GM12878 (cell line): Measurements from ENCODE around the gene NUMA1. TPM values are rescaled to one million over a fixed set of nuclear protein-coding genes. Genes with fewer than 3 reads are reported as not detected.
A peak's percentile ranks its signal among the peaks of the same experiment; 100 is the strongest.

Experiments used
- ATAC-seq: fragments of 200-7000 bp; cut with Tn5 transposase; 3 replicates; pipeline ENCODE4 v1.9.1; 2020; ENCODE audit warnings: mild to moderate bottlenecking, moderate library complexity
- BruUV-seq: library from RNA; stranded (reverse); fragments of 400-500 nt; replicated peaks from 2 replicates; lab custom pipeline; 2021; lab: Mats Ljungman, UMichigan
- CTCF ChIA-PET: fragments of 300-600 bp; sonication (Branson Sonifier 250); formaldehyde crosslinking; extraction: SDS; loops from one replicate; lab custom pipeline; 2021; ENCODE audit warnings: inconsistent platforms; lab: Yijun Ruan, JAX
- POLR2A ChIA-PET: fragments of 350-600 bp; formaldehyde crosslinking; extraction: SDS; loops from one replicate; lab custom pipeline; 2021; ENCODE audit warnings: inconsistent platforms; lab: Charles Lee
- RAD21 ChIA-PET: fragments of 300-600 bp; sonication (Branson Sonifier 250); formaldehyde crosslinking; loops from one replicate; lab custom pipeline; 2023; ENCODE audit warnings: antibody characterized with exemption; ENCODE audit not compliant: unreplicated experiment; lab: Charles Lee
- SMC1A ChIA-PET: fragments of 300-600 bp; sonication (Branson Sonifier 250); formaldehyde crosslinking; loops from one replicate; lab custom pipeline; 2023; ENCODE audit not compliant: unreplicated experiment, uncharacterized antibody; lab: Charles Lee
- DNase-seq: peaks from one replicate; pipeline ENCODE4 v3.0.0-alpha.2; 2011; ENCODE audit warnings: low read depth, low spot score
- FAIRE-seq: peaks from 3 replicates; lab custom pipeline; 2011; peaks lifted over from hg19 to GRCh38; lab: Jason Lieb, UNC
- H2AFZ ChIP-seq: 2 replicates; pipeline ENCODE4 v1.6.0; 2011; ENCODE audit warnings: low read depth, low read length, control low read depth; ENCODE audit not compliant: control insufficient read depth
- H3K27ac ChIP-seq: 2 replicates; pipeline ENCODE4 v1.5.1; 2011; ENCODE audit warnings: control low read depth; ENCODE audit not compliant: control insufficient read depth, insufficient read depth
- H3K27me3 ChIP-seq, 2 experiments: replicated peaks in 1 of 2; 2 replicates each; pipeline versions ENCODE4 v1.6.0 to v1.6.1; 2011; ENCODE audit warnings: low read length in 1 of 2; ENCODE audit not compliant: control insufficient read depth in 2 of 2, insufficient read depth in 2 of 2
- H3K36me3 ChIP-seq, 2 experiments: 2 replicates each; pipeline ENCODE4 v1.5.1; 2011; ENCODE audit warnings: low read length in 1 of 2; ENCODE audit not compliant: control insufficient read depth in 2 of 2, insufficient read depth in 2 of 2
- H3K4me1 ChIP-seq: 2 replicates; pipeline ENCODE4 v1.6.1; 2011; ENCODE audit warnings: mild to moderate bottlenecking, low read length, moderate library complexity, mixed read lengths; ENCODE audit not compliant: control insufficient read depth, insufficient read depth
- H3K4me2 ChIP-seq: 2 replicates; pipeline ENCODE4 v1.6.0; 2011; ENCODE audit warnings: control low read depth; ENCODE audit not compliant: control insufficient read depth, insufficient read depth
- H3K4me3 ChIP-seq: fragments of 200-600 bp; sonication (generic); 2 replicates; pipeline ENCODE4 v1.5.1; 2016
- H3K79me2 ChIP-seq: 2 replicates; pipeline ENCODE4 v1.6.0; 2011; ENCODE audit warnings: low read length; ENCODE audit not compliant: control insufficient read depth, insufficient read depth
- H3K9ac ChIP-seq: 2 replicates; pipeline ENCODE4 v1.8.0; 2011; ENCODE audit warnings: low read length, control low read depth, mixed read lengths; ENCODE audit not compliant: control insufficient read depth, insufficient read depth
- H3K9me3 ChIP-seq: replicated peaks from 3 replicates; pipeline ENCODE4 v1.5.1; 2011; ENCODE audit warnings: mild to moderate bottlenecking, low read length; ENCODE audit not compliant: control insufficient read depth, insufficient read depth
- H4K20me1 ChIP-seq: 2 replicates; pipeline ENCODE4 v1.6.0; 2011; ENCODE audit not compliant: control insufficient read depth, insufficient read depth
- EP300 ChIP-seq, 2 experiments: fragments of 150-350 bp in 1 of 2; IDR thresholded peaks; 2 replicates each; pipeline ENCODE4 v1.6.1; 2011 to 2012; ENCODE audit warnings: low read depth in 2 of 2, low read length in 2 of 2, borderline replicate concordance in 1 of 2, improper control_type of control experiment in 1 of 2, inconsistent platforms in 1 of 2; ENCODE audit not compliant: control insufficient read depth in 1 of 2
- KAT2A ChIP-seq: conservative IDR thresholded peaks from 2 replicates; pipeline ENCODE4 v1.6.1; 2011; ENCODE audit warnings: low read depth, low read length; ENCODE audit not compliant: control insufficient read depth
- NR2C2 ChIP-seq: IDR thresholded peaks from 2 replicates; pipeline ENCODE4 v1.6.1; 2011; ENCODE audit warnings: borderline replicate concordance, low read depth; ENCODE audit not compliant: control insufficient read depth, insufficient read length
- POLR2A ChIP-seq: IDR thresholded peaks from 2 replicates; pipeline ENCODE4 v1.6.1; 2011; ENCODE audit warnings: low read depth, mild to moderate bottlenecking, low read length
- POLR2AphosphoS5 ChIP-seq: IDR thresholded peaks from 2 replicates; pipeline ENCODE4 v1.6.1; 2011; ENCODE audit warnings: mild to moderate bottlenecking, low read length, inconsistent platforms
- TCF3 ChIP-seq: IDR thresholded peaks from 2 replicates; pipeline ENCODE4 v1.6.1; 2012; ENCODE audit warnings: low read depth, mild to moderate bottlenecking, low read length, borderline replicate concordance; ENCODE audit not compliant: insufficient read depth
- ZBTB40 ChIP-seq: fragments of 450-650 bp; IDR thresholded peaks from 2 replicates; pipeline ENCODE4 v1.6.1; 2016; ENCODE audit warnings: mild to moderate bottlenecking, moderate library complexity, borderline replicate concordance
- WGBS: methylation state at CpG from one replicate; pipeline ENCODE4 v1.1.6; 2016; ENCODE audit warnings: low lambda C conversion rate; ENCODE audit not compliant: insufficient replicate concordance, insufficient coverage; ENCODE audit errors: missing lambda C conversion rate; 5-methylcytosine and 5-hydroxymethylcytosine counted together
- in situ Hi-C: fragments of 300-500 bp; cut with MboI; formaldehyde crosslinking; loops from 9 replicates; pipeline ENCODE4 v1.14.3; 2018; ENCODE audit warnings: mixed read lengths
- intact Hi-C: fragments of 100-400 bp; cut with micrococcal nuclease; formaldehyde crosslinking; loops from one replicate; pipeline ENCODE4 v1.14.2; 2022; ENCODE audit not compliant: unreplicated experiment
- polyA plus RNA-seq, 11 experiments: library from polyadenylated mRNA; depleted of rRNA in 4 of 11; unstranded in 6 of 11; stranded (reverse) in 5 of 11; fragments of >200 nt; fragmentation: Nextera tagmentation in 4 of 11; fragmentation: Illumina TruSeq in 1 of 11; extraction: Ambion mirVana in 4 of 11; extraction: Trizol in 1 of 11; gene quantifications; 1 replicate in 1 of 11; 2 replicates in 10 of 11; pipeline versions ENCODE4 v1.2.1 to v1.2.3, GENCODE V29; 2011 to 2016; ENCODE audit warnings: inconsistent platforms in 2 of 11, missing spikeins in 2 of 11, low read depth in 1 of 11
- total RNA-seq, 4 experiments: library from RNA; depleted of rRNA in 3 of 4; stranded (reverse); fragments of >200 nt in 3 of 4; fragmentation: Illumina TruSeq in 1 of 4; extraction: Trizol in 1 of 4; gene quantifications; 2 replicates each; pipeline versions ENCODE4 v1.2.1 to v1.2.3, GENCODE V29; 2013 to 2021
- TF ChIP-seq, protein P1 (sequence below): IDR thresholded peaks from 2 replicates; pipeline ENCODE4 v1.6.1; 2011; ENCODE audit warnings: borderline replicate concordance, low read depth, mild to moderate bottlenecking, moderate library complexity, low read length; ENCODE audit not compliant: insufficient read depth, poor library complexity, severe bottlenecking

Gene NUMA1
- total and polyA plus RNA-seq, 10 of the 15 experiments (the other 5 are each of a cell fraction or from before 2014, with no cell fraction given) = 5.5 to 111 (median 61.0) TPM

DNA sequence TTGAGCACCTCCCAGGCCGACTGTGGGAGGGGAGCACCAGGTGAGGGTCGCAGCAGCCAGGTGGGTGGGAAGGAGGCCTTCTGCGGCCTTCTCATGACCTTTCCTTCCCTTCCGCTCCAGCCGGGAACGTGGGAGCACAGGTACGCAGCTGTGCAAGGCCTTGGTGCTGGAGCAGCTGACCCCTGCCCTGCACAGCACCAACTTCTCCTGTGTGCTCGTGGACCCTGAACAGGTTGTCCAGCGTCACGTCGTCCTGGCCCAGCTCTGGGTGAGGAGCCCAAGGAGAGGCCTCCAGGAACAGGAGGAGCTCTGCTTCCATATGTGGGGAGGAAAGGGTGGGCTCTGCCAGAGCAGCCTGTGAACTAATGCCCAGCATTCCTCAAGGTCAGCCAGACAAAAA is 79.1 kb downstream of the NUMA1 start:
- intact Hi-C loops = no loop called here
- ChIA-PET POLR2A (interaction anchor here (0.6 kb wide), 1 partner anchor 66 kb away, joined by 4 read pairs; no protein-coding TSS in a partner anchor), RAD21 (no interaction called here), CTCF (interaction anchor here (1.0 to 1.3 kb wide), 2 partner anchors 13 to 24 kb away, joined by 3 read pairs; no protein-coding TSS in a partner anchor), SMC1A (no interaction called here)
- BruUV-seq = no TSS peak
- Histone ChIP-seq H3K27me3 (no peaks in the 10 kb centered on the region), H4K20me1 (no peaks in the 10 kb centered on the region), H3K4me2 (no peak overlapping the region), H2AFZ (no peak overlapping the region), H3K4me1 (peaks cover 32% of the 10 kb centered on the region), H3K4me3 (no peak overlapping the region), H3K79me2 (peaks cover 10% of the 10 kb centered on the region), H3K27ac (no peak overlapping the region), H3K36me3 (peaks cover 32 to 54% of the 10 kb centered on the region in 2 experiments; a peak in 3 of 4 replicates), H3K9me3 (no peaks in the 10 kb centered on the region), H3K9ac (no peak overlapping the region)
- FAIRE-seq (no peak), ATAC-seq (no peak), DNase-seq (no peak)
- TF ChIP-seq, protein P1, sequence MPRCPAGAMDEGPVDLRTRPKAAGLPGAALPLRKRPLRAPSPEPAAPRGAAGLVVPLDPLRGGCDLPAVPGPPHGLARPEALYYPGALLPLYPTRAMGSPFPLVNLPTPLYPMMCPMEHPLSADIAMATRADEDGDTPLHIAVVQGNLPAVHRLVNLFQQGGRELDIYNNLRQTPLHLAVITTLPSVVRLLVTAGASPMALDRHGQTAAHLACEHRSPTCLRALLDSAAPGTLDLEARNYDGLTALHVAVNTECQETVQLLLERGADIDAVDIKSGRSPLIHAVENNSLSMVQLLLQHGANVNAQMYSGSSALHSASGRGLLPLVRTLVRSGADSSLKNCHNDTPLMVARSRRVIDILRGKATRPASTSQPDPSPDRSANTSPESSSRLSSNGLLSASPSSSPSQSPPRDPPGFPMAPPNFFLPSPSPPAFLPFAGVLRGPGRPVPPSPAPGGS = peak; percentile 9
- TF ChIP-seq POLR2A (peak; percentile 59; the same call in 1 of the 2 replicates), NR2C2 (no peak)
- 88% methylated on average over 7 of the region's 11 CpGs for WGBS
- in situ Hi-C loops = no loop called here

GRCh38 chr11:72000202-72000867 is 80.0 kb downstream of the NUMA1 start:
- Histone ChIP-seq H2AFZ (no peak overlapping the region), H3K9me3 (no peaks in the 10 kb centered on the region), H3K9ac (no peak overlapping the region), H3K4me2 (no peak overlapping the region), H3K4me1 (peaks cover 32% of the 10 kb centered on the region), H3K27ac (no peak overlapping the region), H3K4me3 (no peak overlapping the region), H3K27me3 (no peaks in the 10 kb centered on the region), H3K79me2 (peaks cover 10% of the 10 kb centered on the region), H4K20me1 (no peaks in the 10 kb centered on the region), H3K36me3 (peaks cover 29 to 50% of the 10 kb centered on the region in 2 experiments; a peak in 3 of 4 replicates)
- no TSS peak for BruUV-seq
- FAIRE-seq = no peak
- RAD21 ChIA-PET = interaction anchor here (0.8 to 4.2 kb wide), 3 partner anchors 15 to 40 kb away, joined by 3 to 21 read pairs (median 3); no protein-coding TSS in a partner anchor
- in situ Hi-C loops = no loop called here
- DNase-seq = no peak
- POLR2A ChIA-PET = interaction anchor here (1.0 kb wide), 1 partner anchor 69 kb away, joined by 3 read pairs; no protein-coding TSS in a partner anchor
- TF ChIP-seq POLR2AphosphoS5 (peak; percentile 21; the same call in 1 of the 2 replicates), KAT2A (no peak), TCF3 (no peak), EP300 (IDR thresholded peaks at IDR 0.05; ENCODE audit: borderline replicate concordance in 1 of 2, control insufficient read depth in 1 of 2, low read depth in 2 of 2, low read length in 2 of 2) (no peak), ZBTB40 (no peak), POLR2A (0 out of 2 replicates have a peak, but pooled peaks have one; percentile 28)
- 88% methylated on average over 10 of the region's 10 CpGs for whole genome bisulfite sequencing
- SMC1A ChIA-PET = interaction anchor here (0.6 to 3.3 kb wide), 8 partner anchors 9 to 90 kb away, joined by 3 to 16 read pairs (median 3); no protein-coding TSS in a partner anchor
- no peak for ATAC-seq
- CTCF ChIA-PET = interaction anchor here (1.3 to 3.1 kb wide), 3 partner anchors 23 to 431 kb away, joined by 3 to 22 read pairs (median 3); no protein-coding TSS in a partner anchor
- intact Hi-C loops = no loop called here
